IMR-90 (cell line): ENCODE results near the gene BCAT1. TPM values are rescaled to one million over a fixed set of nuclear protein-coding genes. Genes with fewer than 3 reads are reported as not detected.
A peak's percentile ranks its signal among the peaks of the same experiment; 100 is the strongest.

Experiments used
- ATAC-seq: fragments of 200-7000 bp; cut with Tn5 transposase; 2 replicates; pipeline ENCODE4 v1.9.1; 2020; ENCODE audit warnings: low read depth, mild to moderate bottlenecking, moderate library complexity
- BruUV-seq: library from RNA; stranded (reverse); fragments of 400-500 nt; replicated peaks from 2 replicates; lab custom pipeline; 2021; lab: Mats Ljungman, UMichigan
- CTCF ChIA-PET: fragments of 300-600 bp; formaldehyde crosslinking; extraction: SDS; loops from one replicate; lab custom pipeline; 2021; ENCODE audit warnings: antibody characterized with exemption; lab: Yijun Ruan, JAX
- POLR2A ChIA-PET: fragments of 300-600 bp; sonication (Branson Sonifier 250); formaldehyde crosslinking; loops from one replicate; lab custom pipeline; 2022; ENCODE audit warnings: antibody characterized with exemption; ENCODE audit not compliant: unreplicated experiment; lab: Charles Lee
- DNase-seq: peaks from one replicate; pipeline ENCODE4 v3.0.0; 2013
- H2AFZ ChIP-seq: replicated peaks from 2 replicates; pipeline ENCODE3; 2013; ENCODE audit warnings: low read length, mild to moderate bottlenecking; ENCODE audit not compliant: poor library complexity
- H2AK5ac ChIP-seq: 2 replicates; pipeline ENCODE4 v1.6.1; 2013; ENCODE audit warnings: low read depth, low read length, inconsistent platforms
- H2AK9ac ChIP-seq: replicated peaks from 2 replicates; pipeline ENCODE3; 2013; ENCODE audit warnings: mild to moderate bottlenecking, low read depth, low read length, moderate library complexity; ENCODE audit not compliant: poor library complexity
- H2BK120ac ChIP-seq: 2 replicates; pipeline ENCODE4 v1.6.1; 2013; ENCODE audit warnings: low read depth, low read length, inconsistent platforms
- H2BK15ac ChIP-seq: 3 replicates; pipeline ENCODE4 v1.6.1; 2013; ENCODE audit warnings: low read depth, low read length, inconsistent platforms
- H2BK20ac ChIP-seq: 2 replicates; pipeline ENCODE4 v1.6.1; 2013; ENCODE audit warnings: low read depth, mild to moderate bottlenecking, inconsistent platforms, low read length, moderate library complexity
- H2BK5ac ChIP-seq: 2 replicates; pipeline ENCODE4 v1.6.1; 2013; ENCODE audit warnings: mild to moderate bottlenecking, low read depth, low read length, inconsistent platforms; ENCODE audit not compliant: poor library complexity, severe bottlenecking
- H3K14ac ChIP-seq: replicated peaks from 2 replicates; pipeline ENCODE4 v1.6.1; 2013; ENCODE audit warnings: low read depth, low read length, inconsistent platforms
- H3K18ac ChIP-seq: 2 replicates; pipeline ENCODE4 v1.6.1; 2013; ENCODE audit warnings: low read depth, low read length, control low read depth
- H3K23ac ChIP-seq: 2 replicates; pipeline ENCODE4 v1.6.1; 2013; ENCODE audit warnings: low read depth, low read length, inconsistent platforms
- H3K27ac ChIP-seq: 2 replicates; pipeline ENCODE4 v1.5.1; 2013; ENCODE audit warnings: mild to moderate bottlenecking, control low read depth, low read length; ENCODE audit not compliant: insufficient read depth
- H3K27me3 ChIP-seq: 2 replicates; pipeline ENCODE4 v1.6.1; 2013; ENCODE audit warnings: low read length; ENCODE audit not compliant: control insufficient read depth, insufficient read depth
- H3K36me3 ChIP-seq: 2 replicates; pipeline ENCODE4 v1.6.1; 2013; ENCODE audit warnings: low read length, mixed read lengths; ENCODE audit not compliant: control insufficient read depth, insufficient read depth
- H3K4ac ChIP-seq: 2 replicates; pipeline ENCODE4 v1.6.1; 2013; ENCODE audit warnings: low read depth, low read length, inconsistent platforms
- H3K4me1 ChIP-seq: 2 replicates; pipeline ENCODE4 v1.6.1; 2013; ENCODE audit warnings: low read length, mixed read lengths; ENCODE audit not compliant: control insufficient read depth, insufficient read depth
- H3K4me2 ChIP-seq: 2 replicates; pipeline ENCODE4 v1.6.1; 2013; ENCODE audit warnings: low read depth, mild to moderate bottlenecking, control low read depth, low read length, moderate library complexity
- H3K4me3 ChIP-seq: 2 replicates; pipeline ENCODE4 v1.5.1; 2013; ENCODE audit warnings: low read depth, mild to moderate bottlenecking, control low read depth, low read length, moderate library complexity; ENCODE audit not compliant: insufficient read depth
- H3K56ac ChIP-seq: 2 replicates; pipeline ENCODE4 v1.6.1; 2013; ENCODE audit warnings: low read length, inconsistent platforms; ENCODE audit not compliant: insufficient read depth; ENCODE audit errors: extremely low read depth
- H3K79me1 ChIP-seq, 2 experiments: 2 replicates each; pipeline ENCODE4 v1.6.1; 2013; ENCODE audit warnings: low read length in 2 of 2, inconsistent platforms in 1 of 2, low read depth in 1 of 2
- H3K9ac ChIP-seq: 2 replicates; pipeline ENCODE4 v1.6.1; 2013; ENCODE audit warnings: low read depth, low read length, control low read depth
- H3K9me1 ChIP-seq: 2 replicates; pipeline ENCODE4 v1.6.1; 2013; ENCODE audit warnings: low read length, inconsistent platforms; ENCODE audit not compliant: insufficient read depth
- H3K9me3 ChIP-seq: 2 replicates; pipeline ENCODE4 v1.6.1; 2013; ENCODE audit warnings: low read length; ENCODE audit not compliant: control insufficient read depth, insufficient read depth
- H4K20me1 ChIP-seq: 2 replicates; pipeline ENCODE4 v1.6.1; 2013; ENCODE audit warnings: low read length, inconsistent platforms; ENCODE audit not compliant: insufficient read depth
- H4K5ac ChIP-seq: 2 replicates; pipeline ENCODE4 v1.6.1; 2013; ENCODE audit warnings: mild to moderate bottlenecking, low read depth, low read length, control low read depth
- H4K8ac ChIP-seq, 2 experiments: 2 replicates each; pipeline ENCODE4 v1.6.1; 2013; ENCODE audit warnings: low read depth in 2 of 2, low read length in 2 of 2, control low read depth in 1 of 2, inconsistent platforms in 1 of 2
- H4K91ac ChIP-seq: 2 replicates; pipeline ENCODE4 v1.6.1; 2013; ENCODE audit warnings: low read depth, low read length, inconsistent platforms; ENCODE audit not compliant: insufficient read depth
- CEBPB ChIP-seq: IDR thresholded peaks from 2 replicates; pipeline ENCODE4 v1.6.1; 2012; ENCODE audit warnings: low read depth, low read length, improper control_type of control experiment
- CHD1 ChIP-seq: IDR thresholded peaks from 2 replicates; pipeline ENCODE4 v1.6.1; 2012; ENCODE audit warnings: low read depth, low read length, improper control_type of control experiment
- MAZ ChIP-seq: IDR thresholded peaks from 2 replicates; pipeline ENCODE4 v1.6.1; 2012; ENCODE audit warnings: low read depth, mild to moderate bottlenecking, low read length, improper control_type of control experiment, moderate library complexity, borderline replicate concordance
- MXI1 ChIP-seq: IDR thresholded peaks from 2 replicates; pipeline ENCODE4 v1.6.1; 2012; ENCODE audit warnings: low read depth, mild to moderate bottlenecking, low read length, moderate library complexity, borderline replicate concordance
- RCOR1 ChIP-seq: IDR thresholded peaks from 2 replicates; pipeline ENCODE4 v1.6.1; 2012; ENCODE audit warnings: mild to moderate bottlenecking, low read length, improper control_type of control experiment; ENCODE audit not compliant: insufficient replicate concordance
- SMC3 ChIP-seq: fragments of 150-350 bp; IDR thresholded peaks from 2 replicates; pipeline ENCODE4 v1.6.1; 2016; ENCODE audit warnings: low read depth, mild to moderate bottlenecking, antibody characterized with exemption, low read length, moderate library complexity
- WGBS, 2 experiments: methylation state at CpG; one replicate each; pipeline versions ENCODE4 v1.1.5 to v1.1.7; 2013; ENCODE audit warnings: missing lambda C conversion rate in 2 of 2; ENCODE audit not compliant: insufficient read length in 1 of 2; ENCODE audit errors: extremely low coverage in 2 of 2; 5-methylcytosine and 5-hydroxymethylcytosine counted together
- dilution Hi-C: fragments of 300-500 bp; cut with HindIII; formaldehyde crosslinking; loops from one replicate; pipeline ENCODE4 v1.14.3; 2018; ENCODE audit warnings: low sequenced_read_pairs; ENCODE audit not compliant: unreplicated experiment
- in situ Hi-C: fragments of 300-500 bp; cut with MboI; formaldehyde crosslinking; loops from 3 replicates; pipeline ENCODE4 v1.14.3; 2019; ENCODE audit warnings: low sequenced_read_pairs, inconsistent platforms, mixed read lengths
- intact Hi-C: fragments of 100-400 bp; cut with micrococcal nuclease; formaldehyde crosslinking; loops from 2 replicates; pipeline ENCODE4 v1.10.0; 2022
- polyA plus RNA-seq, 3 experiments: library from polyadenylated mRNA; depleted of rRNA; stranded (reverse); fragments of >200 nt; gene quantifications; 2 replicates each; pipeline ENCODE4 v1.2.3, GENCODE V29; 2012; ENCODE audit warnings: low replicate concordance in 1 of 3
- total RNA-seq: library from RNA; depleted of rRNA; stranded (reverse); fragments of >200 nt; gene quantifications from 2 replicates; pipeline ENCODE4 v1.2.3, GENCODE V29; 2012
- TF ChIP-seq, protein P1 (sequence below): conservative IDR thresholded peaks from 2 replicates; pipeline ENCODE4 v1.5.1; 2012; ENCODE audit warnings: mild to moderate bottlenecking, low read depth, low read length, improper control_type of control experiment
- TF ChIP-seq, protein P2 (sequence below): fragments of 150-350 bp; IDR thresholded peaks from 2 replicates; pipeline ENCODE4 v1.6.1; 2017; ENCODE audit warnings: mild to moderate bottlenecking, antibody characterized with exemption, low read length, low read depth

The BCAT1 gene
- total and polyA plus RNA-seq, 2 of the 4 experiments (the other 2 are of a cell fraction) = 30.4 to 683 TPM

DNA sequence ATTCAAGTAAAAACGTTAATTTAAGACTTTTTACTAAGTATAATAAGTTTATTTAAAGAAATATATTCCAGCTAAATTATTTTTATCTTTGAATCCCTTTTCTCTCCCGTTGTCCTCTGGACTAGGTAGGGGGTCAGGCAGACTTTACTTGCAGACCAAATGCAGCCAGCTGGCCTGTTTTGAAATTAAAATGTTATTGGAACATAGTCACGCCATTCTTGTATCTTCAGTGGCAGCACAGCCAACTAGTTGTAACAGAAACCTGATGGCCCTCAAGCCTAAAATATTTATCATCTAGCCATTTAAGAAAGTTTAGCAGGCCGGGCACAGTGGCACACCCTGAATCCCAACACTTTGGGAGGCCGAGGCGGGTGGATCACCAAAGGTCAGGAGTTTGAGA is 52.7 kb downstream of the BCAT1 start:
- ChIA-PET POLR2A (no interaction called here), CTCF (no interaction called here)
- Histone ChIP-seq H3K9ac (no peak overlapping the region), H3K27ac (peak overlapping the region; percentile 48; the same call in 1 of the 2 replicates), H3K4me2 (no peak overlapping the region), H2AK5ac (0 out of 2 replicates have a peak overlapping the region, but pooled peaks have one; percentile 38), H3K4me3 (no peak overlapping the region), H3K23ac (no peak overlapping the region), H2BK15ac (no peak overlapping the region), H4K8ac (no peak overlapping the region), H3K56ac (no peak overlapping the region), H2AFZ (no peak overlapping the region), H3K79me1 (peaks cover 28 to 72% of the 10 kb centered on the region in 2 experiments), H3K9me1 (peaks cover 13% of the 10 kb centered on the region), H4K20me1 (peaks cover 27% of the 10 kb centered on the region; the same call in 1 of the 2 replicates), H2BK5ac (peak overlapping the region; percentile 21), H3K4me1 (peaks cover 14% of the 10 kb centered on the region), H3K36me3 (peaks cover 7% of the 10 kb centered on the region), H3K4ac (no peak overlapping the region), H3K9me3 (no peaks in the 10 kb centered on the region), H2BK20ac (no peak overlapping the region), H3K18ac (peak overlapping the region; percentile 6; the same call in 1 of the 2 replicates), H4K5ac (no peak overlapping the region), H2BK120ac (no peak overlapping the region), H4K91ac (peak overlapping the region; percentile 3; the same call in 1 of the 2 replicates), H3K27me3 (no peaks in the 10 kb centered on the region), H3K14ac (no peak overlapping the region), H2AK9ac (no peak overlapping the region)
- in situ Hi-C loops (no loop called here), dilution Hi-C loops (no loop called here), intact Hi-C loops (no loop called here)
- no CpG with 5 or more reads among the region's 6 CpGs for WGBS, 2 experiments
- BruUV-seq = no TSS peak
- DNase-seq (no peak), ATAC-seq (peak; percentile 30)
- TF ChIP-seq MXI1 = no peak
- TF ChIP-seq, protein P1, sequence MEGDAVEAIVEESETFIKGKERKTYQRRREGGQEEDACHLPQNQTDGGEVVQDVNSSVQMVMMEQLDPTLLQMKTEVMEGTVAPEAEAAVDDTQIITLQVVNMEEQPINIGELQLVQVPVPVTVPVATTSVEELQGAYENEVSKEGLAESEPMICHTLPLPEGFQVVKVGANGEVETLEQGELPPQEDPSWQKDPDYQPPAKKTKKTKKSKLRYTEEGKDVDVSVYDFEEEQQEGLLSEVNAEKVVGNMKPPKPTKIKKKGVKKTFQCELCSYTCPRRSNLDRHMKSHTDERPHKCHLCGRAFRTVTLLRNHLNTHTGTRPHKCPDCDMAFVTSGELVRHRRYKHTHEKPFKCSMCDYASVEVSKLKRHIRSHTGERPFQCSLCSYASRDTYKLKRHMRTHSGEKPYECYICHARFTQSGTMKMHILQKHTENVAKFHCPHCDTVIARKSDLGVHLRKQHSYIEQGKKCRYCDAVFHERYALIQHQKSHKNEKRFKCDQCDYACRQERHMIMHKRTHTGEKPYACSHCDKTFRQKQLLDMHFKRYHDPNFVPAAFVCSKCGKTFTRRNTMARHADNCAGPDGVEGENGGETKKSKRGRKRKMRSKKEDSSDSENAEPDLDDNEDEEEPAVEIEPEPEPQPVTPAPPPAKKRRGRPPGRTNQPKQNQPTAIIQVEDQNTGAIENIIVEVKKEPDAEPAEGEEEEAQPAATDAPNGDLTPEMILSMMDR = no peak
- TF ChIP-seq MAZ = no peak
- TF ChIP-seq, protein P2, sequence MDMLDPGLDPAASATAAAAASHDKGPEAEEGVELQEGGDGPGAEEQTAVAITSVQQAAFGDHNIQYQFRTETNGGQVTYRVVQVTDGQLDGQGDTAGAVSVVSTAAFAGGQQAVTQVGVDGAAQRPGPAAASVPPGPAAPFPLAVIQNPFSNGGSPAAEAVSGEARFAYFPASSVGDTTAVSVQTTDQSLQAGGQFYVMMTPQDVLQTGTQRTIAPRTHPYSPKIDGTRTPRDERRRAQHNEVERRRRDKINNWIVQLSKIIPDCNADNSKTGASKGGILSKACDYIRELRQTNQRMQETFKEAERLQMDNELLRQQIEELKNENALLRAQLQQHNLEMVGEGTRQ = no peak
- no peak for TF ChIP-seq RCOR1
- no peak for TF ChIP-seq SMC3
- TF ChIP-seq CHD1 = no peak
- no peak for TF ChIP-seq CEBPB
